GM20000 (cell line): ENCODE data around the gene KIF7.

Source experiments
- DNase-seq: peaks from one replicate; pipeline ENCODE4 v3.0.0; 2012; ENCODE audit warnings: low spot score
- TF ChIP-seq, protein P1 (sequence below): IDR thresholded peaks from 2 replicates; pipeline ENCODE4 v1.5.1; 2012; ENCODE audit warnings: mild to moderate bottlenecking, control low read depth; ENCODE audit errors: extremely low read depth, missing control alignments

KIF7 gene

DNA sequence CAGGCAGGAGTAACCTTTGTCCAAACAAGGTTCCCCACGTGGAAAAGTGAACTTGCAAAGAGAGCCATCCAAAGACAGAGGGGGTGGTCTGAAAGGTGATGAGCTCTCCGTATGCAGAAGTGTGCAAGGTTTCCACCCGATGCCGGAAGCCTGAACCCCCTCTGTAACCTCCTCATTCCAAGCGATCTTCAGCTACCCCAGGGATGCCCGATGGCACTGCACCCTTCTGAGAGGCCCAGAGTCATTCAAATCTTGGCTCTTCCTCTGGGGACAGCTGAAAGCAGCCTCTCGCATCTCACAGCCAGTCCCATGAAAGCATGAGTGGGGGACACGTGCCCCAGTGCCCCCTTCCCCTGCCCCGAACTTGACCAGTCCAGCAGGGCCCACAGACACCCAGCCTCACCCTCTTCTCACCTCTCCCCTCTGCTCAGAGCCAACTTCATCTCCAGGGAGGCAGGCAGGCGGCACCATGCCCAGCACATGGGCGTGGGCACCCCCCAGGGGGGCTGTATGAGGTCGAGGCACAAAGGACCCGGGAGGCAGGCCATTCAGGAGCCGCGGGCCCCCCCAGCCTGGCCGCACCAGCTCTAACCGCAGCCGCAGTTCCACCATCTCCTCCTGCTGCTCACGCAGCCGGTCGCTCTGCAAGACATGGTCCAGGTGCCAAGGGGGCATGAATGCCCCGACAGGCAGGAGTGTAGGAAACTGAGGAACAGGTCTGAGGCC lies 8.7 kb downstream of the KIF7 start:
- TF ChIP-seq, protein P1, sequence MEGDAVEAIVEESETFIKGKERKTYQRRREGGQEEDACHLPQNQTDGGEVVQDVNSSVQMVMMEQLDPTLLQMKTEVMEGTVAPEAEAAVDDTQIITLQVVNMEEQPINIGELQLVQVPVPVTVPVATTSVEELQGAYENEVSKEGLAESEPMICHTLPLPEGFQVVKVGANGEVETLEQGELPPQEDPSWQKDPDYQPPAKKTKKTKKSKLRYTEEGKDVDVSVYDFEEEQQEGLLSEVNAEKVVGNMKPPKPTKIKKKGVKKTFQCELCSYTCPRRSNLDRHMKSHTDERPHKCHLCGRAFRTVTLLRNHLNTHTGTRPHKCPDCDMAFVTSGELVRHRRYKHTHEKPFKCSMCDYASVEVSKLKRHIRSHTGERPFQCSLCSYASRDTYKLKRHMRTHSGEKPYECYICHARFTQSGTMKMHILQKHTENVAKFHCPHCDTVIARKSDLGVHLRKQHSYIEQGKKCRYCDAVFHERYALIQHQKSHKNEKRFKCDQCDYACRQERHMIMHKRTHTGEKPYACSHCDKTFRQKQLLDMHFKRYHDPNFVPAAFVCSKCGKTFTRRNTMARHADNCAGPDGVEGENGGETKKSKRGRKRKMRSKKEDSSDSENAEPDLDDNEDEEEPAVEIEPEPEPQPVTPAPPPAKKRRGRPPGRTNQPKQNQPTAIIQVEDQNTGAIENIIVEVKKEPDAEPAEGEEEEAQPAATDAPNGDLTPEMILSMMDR, result no peak
- DNase-seq, result no peak

DNA sequence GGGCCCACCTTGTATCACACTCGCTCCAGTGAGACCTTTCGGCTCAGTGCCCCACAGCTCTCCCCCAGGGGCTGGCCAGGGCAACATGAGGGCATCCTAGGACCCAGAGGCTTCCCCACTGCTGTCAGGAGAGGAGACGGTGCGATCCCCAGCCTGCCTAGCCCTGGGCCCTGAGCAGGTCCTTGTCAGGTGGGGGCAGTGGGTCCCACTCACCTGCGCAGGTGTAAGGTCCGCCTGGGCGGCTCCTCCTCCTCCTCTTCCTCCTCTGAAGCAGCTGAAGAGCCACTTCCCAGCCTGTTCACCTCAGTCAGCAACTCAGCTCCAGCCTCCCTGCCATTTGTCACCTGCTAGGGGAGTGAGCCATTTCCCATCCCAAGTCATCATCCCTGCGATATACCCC lies 9.6 kb downstream of the KIF7 start:
- TF ChIP-seq, protein P1, result no peak
- DNase-seq, result no peak

DNA sequence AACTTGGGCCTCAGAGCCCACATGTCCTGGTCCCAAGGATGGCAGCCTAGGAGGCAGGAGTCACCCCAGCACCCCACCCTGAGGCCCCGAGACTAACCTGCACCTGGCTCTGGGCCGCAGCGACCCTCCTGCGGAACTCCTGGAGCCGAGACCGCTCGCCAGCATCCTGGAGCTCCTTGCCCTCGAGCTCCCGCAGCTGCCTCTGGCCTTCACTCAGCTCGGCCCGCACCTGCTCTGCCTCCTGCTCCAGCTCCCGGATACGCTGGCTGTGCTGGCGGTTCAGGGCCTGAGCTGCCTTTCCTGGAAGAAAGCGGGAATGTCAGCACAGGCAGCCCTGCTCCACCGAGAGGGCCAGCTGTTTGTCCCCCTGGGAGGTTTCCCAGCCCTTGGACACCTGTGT lies 13.2 kb downstream of the KIF7 start:
- DNase-seq, result no peak

DNA sequence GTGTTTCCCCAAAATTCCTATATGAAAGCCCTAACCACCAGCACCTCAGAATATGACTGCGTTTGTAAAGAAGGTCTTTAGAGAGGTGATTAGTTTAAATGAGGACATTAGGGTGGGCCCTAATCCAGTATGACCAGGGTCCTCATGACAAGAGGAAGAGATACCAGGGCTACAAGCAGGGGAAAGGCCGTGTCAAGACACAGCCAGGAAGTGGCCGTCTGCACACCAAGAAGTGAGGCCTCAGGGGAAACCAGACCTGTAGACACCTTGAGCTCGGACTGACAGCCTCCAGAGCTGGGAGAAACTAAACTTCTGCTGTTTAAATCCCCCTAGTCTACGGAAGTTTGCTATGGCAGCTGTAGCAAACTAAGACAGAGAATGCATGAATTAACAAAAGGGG lies 14.2 kb downstream of the KIF7 start:
- TF ChIP-seq, protein P1, result no peak
- no peak for DNase-seq

More for the DNA sequence above, 13.2 kb downstream of the KIF7 start:
- TF ChIP-seq, protein P1, result no peak

DNA sequence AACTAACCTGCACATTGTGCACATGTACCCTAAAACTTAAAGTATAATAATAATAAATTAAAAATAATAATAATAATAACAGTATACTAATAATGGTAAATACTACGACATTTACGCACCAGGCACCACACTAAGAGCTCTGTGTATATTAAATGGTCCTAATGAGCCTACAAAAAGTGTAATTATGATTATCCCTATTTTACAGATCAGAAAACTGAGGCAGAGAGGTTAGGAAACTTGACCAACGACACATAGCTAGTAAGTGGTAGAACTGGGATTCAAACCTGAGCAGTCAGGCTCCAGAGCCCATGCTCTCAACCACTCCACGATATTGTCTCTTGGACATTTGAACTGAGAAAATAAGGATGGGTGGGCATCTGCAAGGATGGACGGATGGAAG lies 15.0 kb downstream of the KIF7 start:
- DNase-seq, result no peak
- TF ChIP-seq, protein P1, result no peak

DNA sequence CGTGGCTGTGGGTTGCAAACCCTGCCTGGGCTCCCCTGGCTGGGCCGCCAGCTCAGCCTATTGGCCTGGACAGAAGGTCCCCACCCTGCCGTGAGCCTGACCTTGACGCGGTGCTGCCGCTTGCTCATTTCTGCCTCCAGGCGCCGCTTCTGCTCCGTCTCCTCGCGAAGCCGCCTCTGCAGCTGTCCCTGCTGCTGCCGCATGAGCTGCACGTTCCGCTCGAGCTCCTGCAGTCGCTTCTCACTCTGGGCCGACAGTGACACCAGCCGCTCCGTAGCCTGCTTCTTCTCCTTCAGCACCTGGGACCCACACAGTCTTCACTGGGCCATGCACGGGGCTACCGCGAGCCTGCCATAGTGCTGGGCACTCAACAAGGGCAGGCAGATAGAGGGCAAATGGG lies 21.7 kb downstream of the KIF7 start:
- no peak for DNase-seq
- TF ChIP-seq, protein P1, result no peak

DNA sequence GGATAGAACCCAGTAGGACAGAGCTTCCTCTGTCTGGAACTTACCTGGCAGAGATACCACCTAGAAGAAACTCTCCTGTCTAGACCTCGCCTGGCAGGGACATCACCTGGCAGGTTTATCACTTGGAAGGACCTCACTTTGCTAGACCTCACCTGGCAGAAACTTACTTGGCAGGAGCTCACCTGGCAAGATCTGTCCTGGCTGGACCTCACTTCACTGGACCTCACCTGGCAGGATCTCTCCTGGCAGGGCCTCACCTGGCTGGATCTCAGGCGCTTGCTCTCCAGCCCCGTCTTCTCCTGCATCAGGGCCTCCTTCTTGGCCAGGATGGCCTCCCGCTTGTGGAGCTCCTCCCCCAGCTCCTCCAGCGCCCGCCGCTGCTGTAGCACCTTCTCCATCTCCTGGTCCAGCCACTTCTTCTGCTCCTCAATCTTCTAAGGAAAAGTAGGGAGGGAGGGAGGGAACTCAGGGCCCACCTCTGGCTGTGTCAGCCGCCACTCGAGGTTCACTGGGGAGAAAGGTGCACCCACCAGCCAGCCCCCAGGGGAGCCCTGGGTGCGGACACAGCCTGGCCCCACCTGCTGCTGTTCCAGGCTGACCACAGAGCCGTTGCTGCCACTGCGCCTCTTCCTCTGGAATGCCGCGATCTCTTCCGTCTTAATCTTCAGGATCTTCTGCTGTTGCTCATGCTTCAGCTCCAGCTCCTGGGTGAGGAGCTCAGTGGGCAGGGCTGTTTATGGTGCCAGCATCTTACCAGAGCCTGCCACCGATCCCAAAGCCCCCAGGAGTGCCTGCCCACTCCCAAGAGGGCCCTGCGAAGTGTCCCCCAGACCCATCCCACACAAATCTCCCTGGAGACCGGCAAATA lies 22.5 kb downstream of the KIF7 start:
- DNase-seq, result no peak
- TF ChIP-seq, protein P1, result no peak
